ENCODE measurements around the gene AEBP2.
"Not testable (repeated sequence)": the region's sequence is repeated elsewhere in the genome, so short reads cannot be mapped to it uniquely, and the experiment has no call there.

AEBP2 gene

DNA sequence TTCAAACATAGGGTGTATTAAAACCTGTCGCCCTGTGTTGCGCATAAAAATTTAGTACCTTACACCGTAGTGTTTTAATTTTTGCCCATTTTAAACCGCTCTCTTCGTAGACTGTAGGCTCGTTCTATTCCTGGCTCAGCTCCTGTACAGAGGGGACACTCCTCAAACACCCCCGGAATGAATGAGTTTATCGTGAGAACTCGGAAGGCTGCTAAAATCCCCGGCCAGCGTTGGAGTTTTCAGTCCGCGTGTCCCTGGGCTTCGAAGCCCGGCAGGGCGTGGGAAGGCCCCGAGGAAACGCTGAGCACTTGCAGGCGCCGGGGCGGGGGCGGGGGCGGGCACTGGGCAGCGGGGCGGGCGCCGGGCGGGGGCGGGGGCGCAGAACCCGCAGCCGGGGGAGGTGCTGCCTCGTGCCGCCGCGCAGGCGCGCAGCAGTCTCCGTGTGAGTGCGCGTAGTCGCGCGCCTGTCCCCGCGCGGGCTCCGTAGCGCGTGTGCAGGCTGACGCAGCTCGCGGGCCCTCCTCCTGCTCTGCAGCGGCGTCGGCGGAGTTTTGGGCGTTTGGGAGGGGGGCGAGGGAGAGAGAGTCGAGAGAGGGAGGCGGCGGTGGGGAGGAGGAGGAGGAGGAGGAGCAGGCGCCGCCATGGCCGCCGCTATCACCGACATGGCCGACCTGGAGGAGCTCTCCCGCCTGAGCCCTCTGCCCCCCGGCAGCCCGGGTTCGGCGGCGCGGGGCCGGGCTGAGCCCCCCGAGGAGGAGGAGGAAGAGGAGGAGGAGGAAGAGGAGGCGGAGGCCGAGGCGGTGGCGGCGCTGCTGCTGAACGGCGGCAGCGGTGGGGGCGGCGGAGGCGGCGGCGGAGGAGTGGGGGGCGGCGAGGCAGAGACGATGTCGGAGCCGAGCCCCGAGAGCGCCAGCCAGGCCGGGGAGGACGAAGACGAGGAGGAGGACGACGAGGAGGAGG, at the start of gene AEBP2:
AEBP2 (plus strand) TSS at position 434 of the 960 bp plus-strand sequence; CDS start at position 642, 208 bp downstream.
- peak; percentile 84 for DNase-seq

DNA sequence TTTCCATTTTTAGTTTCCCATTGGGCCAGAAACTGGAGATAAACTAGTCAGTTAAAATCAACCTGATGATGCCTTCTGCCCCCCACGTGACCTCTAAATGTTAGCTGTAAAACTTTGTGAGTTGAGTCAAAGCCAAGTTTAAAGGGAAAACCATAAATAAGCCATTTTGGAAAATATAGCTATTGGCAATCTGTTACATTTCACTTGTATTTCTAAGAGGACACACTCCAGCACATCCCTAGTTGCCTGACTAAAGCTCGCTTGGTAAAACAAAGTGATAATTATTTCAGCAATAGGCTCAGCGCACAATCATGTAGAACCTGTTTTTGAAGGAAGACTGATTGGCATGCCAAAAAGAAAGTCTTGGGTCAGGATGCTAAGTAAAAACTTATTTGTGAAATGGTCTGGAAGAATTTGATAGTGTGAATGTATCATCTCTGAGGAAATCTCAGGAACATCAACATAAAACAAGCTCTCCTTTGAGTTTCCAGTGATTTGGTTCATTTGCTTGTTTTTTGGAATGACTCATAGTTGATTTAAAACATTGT, 49.2 kb upstream of the AEBP2 start:
- no peak for DNase-seq

DNA sequence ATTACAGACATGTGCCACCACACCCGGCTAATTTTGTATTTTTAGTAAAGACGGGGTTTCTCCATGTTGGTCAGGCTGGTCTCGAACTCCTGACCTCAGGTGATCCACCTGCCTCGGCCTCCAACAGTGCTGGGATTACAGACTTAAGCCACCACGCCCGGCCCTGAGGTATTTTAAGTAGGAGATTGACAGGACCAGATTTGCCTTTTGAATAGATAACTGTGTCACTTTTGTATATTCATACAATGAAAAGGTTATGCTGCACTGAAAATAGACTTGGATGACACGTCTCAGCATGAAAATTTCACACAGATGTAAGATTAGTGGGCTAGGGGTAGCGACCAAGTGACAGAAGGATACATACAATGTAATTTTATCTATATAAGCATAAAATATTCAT, 46.6 kb upstream of the AEBP2 start:
- DNase-seq: not testable (repeated sequence)

DNA sequence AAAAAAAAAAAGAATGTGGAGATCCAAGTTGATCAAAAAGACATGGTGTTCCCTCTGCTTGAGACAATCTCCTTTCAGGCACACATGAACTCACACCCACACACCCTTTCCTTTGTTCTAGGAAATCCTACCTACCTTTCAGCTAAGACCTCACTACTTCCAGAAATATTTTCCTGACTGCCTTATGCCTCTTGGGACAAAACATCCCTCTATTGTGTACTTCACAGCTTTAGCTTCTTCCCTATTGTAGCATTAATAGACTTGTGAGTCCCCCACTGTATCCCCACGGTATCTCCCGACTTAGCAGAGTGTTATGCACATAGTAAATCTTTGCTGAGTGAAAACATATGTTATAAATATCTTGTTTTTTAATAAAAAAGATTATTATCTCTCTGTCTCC, 44.9 kb upstream of the AEBP2 start:
- DNase-seq: no peak

DNA sequence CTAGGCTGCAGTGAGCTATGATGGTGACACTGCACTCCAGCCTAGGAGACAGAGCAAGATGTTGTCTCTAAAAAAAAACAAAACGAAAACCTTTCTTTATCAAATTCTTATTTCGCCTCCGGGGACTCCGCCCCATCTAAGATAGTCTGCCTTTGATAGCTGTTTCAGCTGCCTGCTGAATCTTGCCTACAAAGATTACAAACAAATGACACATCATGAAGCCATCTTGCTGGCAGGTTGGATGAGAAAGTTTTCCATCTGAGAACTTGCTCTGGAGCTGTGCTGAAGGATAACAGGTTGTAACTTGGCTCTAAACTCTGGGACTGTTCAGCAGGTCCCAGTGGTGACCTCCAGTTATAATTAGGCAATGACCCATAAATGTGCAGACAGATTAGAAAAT, 41.8 kb upstream of the AEBP2 start:
- no peak for DNase-seq

DNA sequence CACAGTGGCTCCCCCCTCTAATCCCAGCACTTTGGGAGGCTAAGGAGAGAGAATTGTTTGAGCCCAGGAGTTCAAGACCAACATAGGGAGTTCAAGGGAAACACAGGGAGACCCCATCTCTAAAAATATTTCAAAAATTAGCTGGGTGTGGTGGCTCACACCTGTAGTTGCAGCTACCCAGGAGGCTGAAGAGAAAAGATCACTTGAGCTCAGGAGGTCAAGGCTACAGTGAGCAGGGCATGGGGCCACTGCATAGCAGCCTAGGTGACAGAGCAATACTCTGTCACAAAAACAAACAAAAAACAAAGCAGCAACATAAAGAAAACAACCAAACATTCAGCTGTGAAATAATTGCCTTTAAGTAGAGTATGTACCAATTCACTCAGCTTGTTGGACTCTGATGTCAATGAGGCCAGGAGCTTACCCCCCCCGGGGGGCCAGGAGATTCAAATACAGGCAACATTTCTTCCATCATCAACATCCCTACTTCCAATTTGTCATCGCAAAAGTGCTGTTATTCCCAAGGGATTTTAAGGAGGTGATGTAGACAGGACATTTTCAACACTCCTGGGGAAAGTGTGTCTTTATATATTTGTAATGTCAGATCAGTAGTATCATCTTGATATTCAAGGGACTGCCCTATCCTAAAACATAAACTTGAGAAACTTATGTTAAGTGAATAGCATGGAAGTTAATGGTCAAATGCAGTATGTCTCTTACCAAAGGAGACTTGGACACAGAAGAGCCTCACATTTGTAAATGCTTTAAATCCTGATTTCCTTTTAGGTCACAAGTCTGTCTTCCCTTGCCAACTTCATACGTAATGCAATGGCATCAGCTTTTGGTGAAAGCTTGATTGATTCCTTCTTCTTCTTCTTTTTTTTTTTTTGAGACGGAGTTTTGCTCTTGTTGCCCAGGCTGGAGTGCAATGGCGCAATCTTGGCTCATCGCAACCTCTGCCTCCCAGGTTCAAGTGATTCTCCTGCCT, 40.6 kb upstream of the AEBP2 start:
- no peak for DNase-seq

GRCh38 chr12:19400649-19401285, 38.5 kb upstream of the AEBP2 start:
- not testable (repeated sequence) for DNase-seq

- no peak for DNase-seq
These were observed 37.1 kb upstream of the AEBP2 start for GRCh38 chr12:19402211-19402610.

DNA sequence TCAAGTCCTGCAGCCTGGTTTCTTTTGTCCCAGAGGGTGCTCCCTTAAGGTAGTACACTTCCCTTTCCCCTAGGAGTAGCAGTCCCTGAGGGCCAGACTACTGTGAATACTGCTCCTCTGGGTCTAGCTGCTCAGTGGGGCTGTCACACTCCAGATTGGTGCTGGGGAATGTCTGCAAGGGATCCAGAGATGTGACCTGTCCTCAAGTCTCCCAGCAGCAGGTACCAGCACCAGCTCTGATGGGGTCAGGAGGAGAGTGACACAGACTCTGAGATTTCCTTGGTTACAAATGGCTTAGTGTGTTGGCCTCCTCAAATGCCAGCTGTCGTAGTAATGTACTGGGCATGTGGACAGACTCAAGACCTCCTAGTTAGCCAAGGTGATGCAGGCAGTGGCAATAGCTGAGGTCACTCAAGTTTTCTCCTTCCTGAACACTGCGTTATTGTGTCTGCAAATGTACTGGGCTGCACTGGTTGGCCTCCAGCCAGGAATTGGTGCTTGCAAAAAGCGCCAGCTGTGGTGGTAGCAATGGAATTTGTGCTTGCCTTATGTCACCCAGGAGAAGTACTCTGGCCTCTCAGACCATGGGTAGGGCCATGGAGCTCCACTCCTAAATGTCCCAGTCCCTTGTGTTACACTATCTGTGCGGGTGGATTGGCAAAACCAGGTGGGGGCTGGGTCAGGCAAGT, 36.4 kb upstream of the AEBP2 start:
- DNase-seq: no peak

DNA sequence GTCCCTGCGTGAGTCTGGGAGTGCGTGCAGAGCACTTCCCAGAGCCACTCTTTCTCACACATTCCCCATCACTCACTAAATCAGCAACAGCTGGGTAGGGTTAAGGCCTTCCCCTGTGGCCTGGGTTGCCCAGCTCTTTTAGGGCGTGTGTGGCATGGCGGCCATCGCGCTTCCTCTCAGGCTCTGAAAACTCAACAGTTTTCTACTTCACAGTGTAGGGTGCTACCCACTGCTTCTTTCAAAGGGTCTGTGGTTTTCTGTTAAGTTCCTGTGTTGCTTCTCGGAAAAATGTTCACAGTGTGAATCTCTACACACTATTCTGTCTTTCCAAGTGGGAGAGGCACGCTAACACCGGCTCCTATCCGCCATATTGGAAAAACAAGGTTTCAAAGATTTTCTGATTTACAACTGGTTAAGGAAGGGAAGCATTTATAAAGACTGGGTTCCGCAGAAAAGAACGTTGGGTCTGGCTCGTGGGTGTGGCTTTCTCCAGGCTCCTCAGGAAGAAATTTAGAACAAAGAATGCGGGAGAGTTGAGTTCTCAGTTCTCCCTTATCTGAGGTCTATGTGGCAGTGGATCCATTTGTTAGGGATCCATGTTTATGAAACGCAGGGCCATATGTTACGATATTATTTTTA, 34.9 kb upstream of the AEBP2 start:
- no peak for DNase-seq

- DNase-seq: no peak
These were observed 29.9 kb upstream of the AEBP2 start for GRCh38 chr12:19409376-19409775.

DNA sequence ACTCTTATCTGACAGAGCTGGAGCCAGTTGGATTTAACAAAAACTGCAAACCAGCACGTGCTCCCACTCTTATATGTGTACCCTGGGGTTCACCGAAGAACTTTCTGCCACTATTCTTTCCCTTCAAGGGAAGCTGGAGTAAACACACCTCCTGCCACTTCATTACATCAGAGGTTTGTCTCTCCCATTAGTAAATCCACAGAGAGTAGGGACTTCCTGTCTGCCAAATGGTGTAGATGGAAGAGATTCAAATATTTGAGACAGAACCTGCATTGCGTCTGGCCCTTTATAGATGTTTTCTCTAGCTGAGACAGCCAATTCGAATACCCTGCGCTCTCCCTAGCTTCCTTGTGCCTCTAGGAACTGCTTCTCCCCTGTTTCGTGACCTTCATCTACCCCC, 29.1 kb upstream of the AEBP2 start:
- DNase-seq: no peak

GRCh38 chr12:19410629-19411185, 28.6 kb upstream of the AEBP2 start:
- no peak for DNase-seq

DNA sequence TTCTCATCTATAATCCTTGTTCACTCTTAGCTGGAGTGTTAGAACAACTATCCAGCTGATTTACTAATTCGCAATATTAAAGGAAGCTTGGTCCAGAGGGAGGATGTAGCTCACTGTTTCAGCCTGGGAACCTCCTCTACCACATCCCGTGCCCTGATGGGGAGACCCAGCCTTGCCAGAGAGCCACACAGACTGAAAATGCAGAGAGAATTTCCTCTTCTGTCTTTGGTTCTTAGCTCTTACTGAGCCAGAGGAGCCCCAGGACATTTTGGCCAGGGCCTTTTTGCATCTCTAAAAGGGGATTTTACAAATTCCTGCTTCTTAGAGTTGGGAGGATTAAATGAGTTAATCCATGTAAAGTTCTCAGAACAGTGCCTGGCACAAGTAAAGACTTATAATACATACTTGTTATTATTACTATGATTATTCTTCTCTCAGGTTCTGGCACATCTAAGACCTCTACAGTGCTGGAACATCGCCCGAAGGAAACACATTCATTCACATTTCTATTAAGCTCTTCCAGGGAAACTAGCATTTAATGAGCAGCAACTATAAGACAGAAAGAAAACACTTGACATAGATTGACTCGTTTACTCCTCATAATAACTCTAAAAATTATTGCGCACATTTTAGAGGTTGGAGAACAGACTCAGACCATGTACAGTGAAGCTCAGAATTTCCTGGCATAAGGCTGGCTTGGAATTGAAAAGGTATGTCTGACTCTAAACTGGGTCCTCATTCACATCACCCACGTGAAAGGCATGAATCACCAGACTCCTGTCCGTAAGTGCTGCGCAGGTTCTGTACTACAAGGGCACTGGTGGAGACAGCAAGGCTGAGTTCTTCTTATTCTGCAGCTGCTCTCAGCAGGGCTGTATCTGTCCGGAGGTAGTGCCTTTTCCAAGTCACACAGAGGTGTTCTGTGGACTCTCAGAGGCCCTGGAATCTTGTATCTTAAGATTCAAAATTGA, 27.8 kb upstream of the AEBP2 start:
- no peak for DNase-seq

DNA sequence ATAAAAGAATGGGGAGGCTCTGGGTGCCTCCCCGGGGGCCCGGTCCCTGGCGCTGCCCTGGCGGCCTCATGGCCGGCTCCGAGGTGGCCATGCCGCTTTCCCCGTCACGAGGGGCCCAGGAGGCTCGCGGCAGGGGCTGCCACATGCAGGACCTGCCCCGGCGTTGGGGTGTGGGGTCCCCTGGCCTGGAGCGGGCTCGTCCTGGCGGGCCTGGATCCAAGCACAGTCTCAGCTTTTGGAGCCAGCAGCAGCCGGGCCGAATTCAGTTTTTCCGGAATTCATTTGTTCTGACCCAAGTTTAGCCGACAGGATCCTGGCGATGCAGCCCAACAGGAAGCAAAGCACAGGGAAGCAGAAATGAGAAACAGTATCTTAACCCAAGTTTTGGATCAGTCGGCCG, 26.4 kb upstream of the AEBP2 start:
- DNase-seq: no peak

DNA sequence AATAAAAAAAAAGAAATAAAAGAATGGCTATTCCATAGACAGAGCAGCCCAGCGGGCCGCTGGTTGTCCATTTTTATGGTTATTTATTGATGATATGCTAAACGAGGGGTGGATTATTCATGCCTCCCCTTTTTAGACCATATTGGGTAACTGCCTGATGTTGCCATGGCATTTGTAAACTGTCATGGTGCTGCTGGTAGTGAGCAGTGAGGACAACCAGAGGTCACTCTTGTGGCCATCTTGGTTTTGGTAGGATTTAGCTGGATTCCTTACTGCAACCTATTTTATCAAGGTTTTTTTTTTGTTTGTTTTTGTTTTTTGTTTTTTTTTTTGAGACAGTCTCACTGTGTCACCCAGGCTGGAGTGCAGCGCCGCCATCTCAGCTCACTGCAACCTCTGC, 25.7 kb upstream of the AEBP2 start:
- DNase-seq: not testable (repeated sequence)

DNA sequence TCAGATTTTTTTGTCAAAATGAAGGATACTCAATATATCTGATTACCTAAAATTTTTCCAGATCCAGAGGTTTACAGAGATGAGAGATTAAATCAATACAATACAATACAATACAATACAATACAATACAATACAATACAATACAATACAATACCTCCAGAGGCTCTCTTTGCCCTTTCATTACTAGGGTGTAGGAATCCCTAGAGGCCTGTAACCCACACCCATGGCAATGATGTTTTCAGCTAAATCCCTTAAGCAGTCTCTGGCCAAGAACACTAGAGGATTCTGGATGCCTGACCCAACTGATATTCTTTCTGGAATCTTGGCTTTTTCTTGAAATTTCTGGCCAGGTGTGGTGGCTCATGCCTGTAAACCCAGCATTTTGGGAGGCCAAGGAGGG, 23.7 kb upstream of the AEBP2 start:
- no peak for DNase-seq

DNA sequence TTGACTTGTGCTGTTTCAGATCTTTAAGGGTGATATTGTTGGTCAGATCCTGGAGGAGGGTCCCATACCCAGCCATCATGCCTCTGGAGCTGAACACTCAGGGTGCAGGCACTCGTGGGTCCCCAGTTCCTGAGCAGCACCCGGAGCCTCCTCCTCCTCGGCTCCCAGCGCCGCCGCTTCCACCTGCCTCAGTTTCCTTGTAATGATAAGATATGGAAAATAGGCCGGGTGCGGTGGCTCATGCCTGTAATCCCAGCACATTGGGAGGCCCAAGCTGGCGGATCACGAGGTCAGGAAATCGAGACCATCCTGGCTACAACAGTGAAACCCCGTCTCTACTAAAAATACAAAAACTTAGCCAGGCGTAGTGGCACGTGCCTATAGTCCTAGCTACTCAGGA, 20.2 kb upstream of the AEBP2 start:
- no peak for DNase-seq

DNA sequence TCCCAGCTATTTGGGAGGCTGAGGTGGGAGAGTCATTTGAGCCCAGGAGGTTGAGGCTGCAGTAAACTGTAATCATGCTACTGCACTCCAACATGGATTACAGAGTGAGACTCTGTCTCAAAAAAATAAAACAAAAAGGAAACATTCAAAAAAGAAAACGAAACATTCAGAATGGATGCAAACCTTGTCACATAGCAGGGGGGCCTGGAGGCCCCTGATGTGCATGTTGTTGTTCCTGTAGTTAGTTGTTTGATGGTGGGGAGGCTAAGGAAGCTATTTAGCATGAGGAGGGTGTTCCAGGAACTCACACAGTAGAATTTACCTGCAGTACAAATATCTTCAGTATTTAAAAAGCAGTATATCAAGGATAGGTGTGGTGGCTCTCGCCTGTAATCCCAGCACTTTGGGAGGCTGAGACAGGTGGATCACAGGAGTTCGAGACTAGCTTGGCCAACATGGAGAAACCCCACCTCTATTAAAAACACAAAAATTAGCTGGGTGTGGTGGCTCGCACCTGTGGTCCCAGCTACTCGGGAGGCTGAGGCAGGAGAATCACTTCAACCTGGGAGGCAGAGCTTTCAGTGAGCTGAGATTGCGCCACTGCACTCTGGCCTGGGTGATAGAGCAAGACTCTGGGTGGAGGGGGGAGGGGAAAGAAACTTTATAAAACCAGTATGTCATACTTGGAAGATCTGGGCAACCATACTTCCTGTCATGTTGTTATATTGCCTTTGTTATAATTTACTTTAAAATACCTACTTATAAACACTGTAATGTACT, 17.6 kb upstream of the AEBP2 start:
- DNase-seq: no peak

Measured in stimulated activated CD4-positive, alpha-beta T cell treated with anti-CD3 and anti-CD28 coated beads, Interleukin-4, amount 100 ng/mL, for 1 hour (primary cell).